T-helper 17 cell (primary cell): Measurements from ENCODE around the gene PARD3. TPM values are rescaled to one million over a fixed set of nuclear protein-coding genes. Genes with fewer than 3 reads are reported as not detected.

Experiments used
- ATAC-seq: fragments of 150-1000 bp; cut with Tn5 transposase; 2 replicates; pipeline ENCODE4 v1.10.0; 2021; ENCODE audit warnings: mild to moderate bottlenecking, moderate library complexity
- DNase-seq, 3 donors: peaks; one replicate each; pipeline versions ENCODE4 v3.0.0 to v3.0.0-alpha.2; 2020 to 2021
- H3K9me3 ChIP-seq: one replicate; pipeline ENCODE4 v1.7.0; 2013; ENCODE audit warnings: low read length, mild to moderate bottlenecking; ENCODE audit not compliant: control insufficient read depth, poor library complexity, severe bottlenecking
- H3K27ac Mint-ChIP-seq: one replicate; pipeline ENCODE4 v1.8.0; 2022; ENCODE audit warnings: mild to moderate bottlenecking, moderate library complexity, mixed read lengths
- H3K27me3 Mint-ChIP-seq: one replicate; pipeline ENCODE4 v1.8.0; 2022; ENCODE audit warnings: mixed read lengths
- H3K36me3 Mint-ChIP-seq: one replicate; pipeline ENCODE4 v1.8.0; 2022; ENCODE audit warnings: low read depth, mixed read lengths
- H3K4me1 Mint-ChIP-seq: one replicate; pipeline ENCODE4 v1.8.0; 2022; ENCODE audit warnings: mild to moderate bottlenecking, mixed read lengths
- H3K4me3 Mint-ChIP-seq: one replicate; pipeline ENCODE4 v1.8.0; 2022; ENCODE audit warnings: mild to moderate bottlenecking, moderate library complexity, mixed read lengths
- total RNA-seq, 4 donors: library from RNA in 2 of 4; stranded (reverse) in 2 of 4; gene quantifications; one replicate each; pipeline ENCODE4 v1.2.3 and lab custom pipeline; 2022 to 2026

The PARD3 gene
- total RNA-seq, 2 donors from 2014 or later: 0.32 to 8.2 TPM

DNA sequence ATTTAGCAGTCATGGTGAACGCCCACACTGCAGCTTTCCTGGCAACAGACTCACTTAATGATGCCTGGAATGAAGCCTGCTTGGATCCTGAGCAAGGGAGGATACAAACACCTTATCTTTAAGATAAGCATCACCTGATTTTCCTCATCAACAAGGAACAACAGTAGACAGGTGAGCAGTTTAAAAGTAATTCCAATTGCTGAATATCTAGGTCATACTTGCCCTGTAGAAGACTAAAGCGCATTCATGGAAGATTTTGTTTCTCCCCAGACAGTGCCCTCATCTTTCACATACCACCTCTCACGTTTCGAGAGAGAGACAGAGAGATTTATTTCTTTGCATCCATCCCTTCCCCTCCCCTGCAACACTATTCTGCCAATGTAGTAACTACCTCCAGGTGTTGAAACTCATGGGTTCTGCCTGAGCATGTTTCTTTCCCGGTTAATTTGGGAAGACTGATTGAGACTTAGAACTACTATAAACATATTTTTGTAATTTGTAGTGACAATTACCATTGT lies 660.7 kb downstream of the PARD3 start:
- DNase-seq (no peak), ATAC-seq (no peak)
- H3K4me3 Mint-ChIP-seq: no peak overlapping the region
- no peaks in the 10 kb centered on the region for H3K9me3 ChIP-seq
- H3K4me1 Mint-ChIP-seq: no peaks in the 10 kb centered on the region
- H3K27me3 Mint-ChIP-seq: peaks cover 39% of the 10 kb centered on the region
- H3K27ac Mint-ChIP-seq: no peak overlapping the region
- no peaks in the 10 kb centered on the region for H3K36me3 Mint-ChIP-seq

DNA sequence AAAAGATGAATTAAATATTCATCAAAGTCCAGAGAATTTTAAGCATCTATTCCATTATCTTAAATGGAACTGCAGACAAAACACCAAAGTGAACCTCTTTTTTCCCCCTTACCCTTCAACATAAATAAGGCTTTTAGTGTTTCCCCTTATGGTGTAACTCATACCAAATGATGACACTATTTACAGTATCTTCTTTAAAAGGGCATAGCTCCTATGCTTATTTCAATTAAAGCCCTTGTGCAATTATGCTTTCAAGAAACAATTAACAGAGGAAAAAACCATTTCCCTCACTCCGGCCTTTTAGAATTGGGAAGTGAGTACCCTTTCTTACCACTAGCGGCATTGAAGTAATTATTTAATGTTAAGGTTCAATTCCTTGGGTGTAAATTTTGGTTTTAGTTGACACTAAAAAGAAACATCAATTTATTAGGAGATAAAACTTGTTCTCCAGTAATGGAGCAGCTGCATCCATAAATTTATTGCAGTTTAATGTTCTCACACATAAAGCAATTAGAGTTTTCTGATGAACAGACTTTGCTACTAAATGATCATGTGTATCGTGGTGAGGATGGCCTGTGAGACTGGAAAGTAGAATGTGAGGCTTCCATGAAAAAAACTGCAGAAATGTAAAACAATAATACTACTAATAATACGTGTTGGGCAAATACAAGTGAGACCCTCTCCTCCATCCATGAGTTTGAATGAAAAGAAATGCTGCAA lies 661.3 kb downstream of the PARD3 start:
- no peaks in the 10 kb centered on the region for H3K36me3 Mint-ChIP-seq

DNA sequence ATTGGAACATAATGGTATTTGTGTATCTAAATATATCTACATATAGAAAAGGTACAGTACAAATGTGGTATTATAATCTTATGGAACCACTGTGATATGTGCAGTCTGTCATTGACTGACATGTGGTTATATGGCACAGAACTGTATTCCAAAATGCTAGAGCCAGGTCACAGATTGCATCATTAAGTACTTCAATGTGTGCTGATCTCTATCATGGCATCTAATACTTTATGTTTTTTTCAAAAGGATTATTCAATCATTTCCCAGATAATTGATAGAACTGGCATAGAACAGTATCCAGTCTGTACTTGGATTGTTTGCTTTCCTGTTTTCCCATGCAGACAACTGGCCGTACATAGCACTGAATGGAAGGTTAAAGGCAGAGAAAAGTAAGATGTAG lies 662.7 kb downstream of the PARD3 start:
- Mint-ChIP-seq H3K4me3 (no peak overlapping the region), H3K27me3 (peaks cover 37% of the 10 kb centered on the region), H3K36me3 (no peaks in the 10 kb centered on the region), H3K4me1 (no peaks in the 10 kb centered on the region), H3K27ac (no peak overlapping the region)
- no peak for ATAC-seq
- no peaks in the 10 kb centered on the region for H3K9me3 ChIP-seq
- DNase-seq: no peak

More for the DNA sequence above, 661.3 kb downstream of the PARD3 start:
- H3K27ac Mint-ChIP-seq: no peak overlapping the region
- DNase-seq: no peak
- no peak for ATAC-seq
- no peaks in the 10 kb centered on the region for H3K4me1 Mint-ChIP-seq
- no peaks in the 10 kb centered on the region for H3K9me3 ChIP-seq
- peaks cover 39% of the 10 kb centered on the region for H3K27me3 Mint-ChIP-seq
- H3K4me3 Mint-ChIP-seq: no peak overlapping the region

DNA sequence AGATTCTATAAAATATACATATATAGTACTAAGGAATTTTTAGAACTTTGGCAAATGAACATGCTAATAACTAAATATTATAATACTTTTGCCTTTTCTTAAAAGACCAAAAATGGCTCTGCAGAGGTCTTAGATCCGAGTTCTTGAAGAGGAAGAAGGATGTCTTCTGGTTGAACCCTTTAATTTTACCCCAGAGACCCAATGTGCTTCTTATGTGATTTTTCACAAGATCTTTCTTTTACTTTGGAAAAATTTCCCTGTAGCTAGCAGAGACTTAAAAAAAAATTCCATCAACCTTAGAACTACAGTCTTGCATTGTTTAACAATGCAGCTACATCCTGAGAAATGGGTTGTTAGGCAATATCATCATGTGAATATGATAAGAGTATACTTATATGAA lies 663.2 kb downstream of the PARD3 start:
- Mint-ChIP-seq H3K36me3 (no peaks in the 10 kb centered on the region), H3K27me3 (peaks cover 32% of the 10 kb centered on the region), H3K27ac (no peak overlapping the region), H3K4me1 (no peaks in the 10 kb centered on the region), H3K4me3 (no peak overlapping the region)
- DNase-seq (no peak), ATAC-seq (no peak)
- H3K9me3 ChIP-seq: no peaks in the 10 kb centered on the region

DNA sequence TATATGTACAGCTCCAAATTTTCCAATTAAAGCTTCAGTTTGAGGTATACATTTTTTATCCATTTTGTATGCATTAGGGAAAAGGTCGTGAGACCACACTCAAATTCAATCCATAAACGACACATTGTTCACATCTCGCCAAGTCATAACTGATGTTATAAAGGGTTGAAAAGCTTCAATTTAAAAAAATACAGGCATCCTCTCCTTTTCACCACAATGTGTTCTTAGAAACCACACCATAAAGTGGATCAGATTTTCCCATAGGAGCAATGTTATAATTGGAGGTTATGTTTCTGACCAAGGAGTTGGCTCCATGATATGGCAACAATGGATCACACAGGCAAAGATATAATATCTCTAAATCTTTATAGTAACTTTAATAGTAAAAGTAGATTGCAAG lies 663.6 kb downstream of the PARD3 start:
- Mint-ChIP-seq H3K36me3 (no peaks in the 10 kb centered on the region), H3K27ac (no peak overlapping the region), H3K4me3 (no peak overlapping the region), H3K27me3 (peaks cover 32% of the 10 kb centered on the region), H3K4me1 (no peaks in the 10 kb centered on the region)
- no peak for DNase-seq
- H3K9me3 ChIP-seq: no peaks in the 10 kb centered on the region
- no peak for ATAC-seq

DNA sequence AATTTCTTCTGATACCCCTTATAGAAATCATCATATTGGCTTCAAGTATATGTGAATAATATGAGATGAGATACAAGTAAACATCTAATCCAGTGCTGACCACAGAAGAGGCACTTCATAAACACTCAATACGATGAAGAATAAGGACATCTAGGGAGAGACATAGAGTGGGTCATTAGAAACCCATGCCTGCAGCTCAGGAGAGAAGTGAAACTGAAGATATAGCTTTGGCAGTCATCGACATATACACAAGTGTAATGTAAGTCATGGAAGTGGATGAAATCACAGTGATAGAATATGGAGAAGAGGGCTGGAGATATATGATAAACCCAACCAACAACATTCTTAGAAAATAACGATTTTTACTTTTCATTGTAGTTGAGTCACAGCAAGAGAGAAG lies 665.0 kb downstream of the PARD3 start:
- no peaks in the 10 kb centered on the region for H3K9me3 ChIP-seq
- no peaks in the 10 kb centered on the region for H3K36me3 Mint-ChIP-seq
- no peaks in the 10 kb centered on the region for H3K4me1 Mint-ChIP-seq
- ATAC-seq: no peak
- H3K4me3 Mint-ChIP-seq: no peak overlapping the region
- H3K27ac Mint-ChIP-seq: no peak overlapping the region
- H3K27me3 Mint-ChIP-seq: peaks cover 33% of the 10 kb centered on the region
- no peak for DNase-seq

DNA sequence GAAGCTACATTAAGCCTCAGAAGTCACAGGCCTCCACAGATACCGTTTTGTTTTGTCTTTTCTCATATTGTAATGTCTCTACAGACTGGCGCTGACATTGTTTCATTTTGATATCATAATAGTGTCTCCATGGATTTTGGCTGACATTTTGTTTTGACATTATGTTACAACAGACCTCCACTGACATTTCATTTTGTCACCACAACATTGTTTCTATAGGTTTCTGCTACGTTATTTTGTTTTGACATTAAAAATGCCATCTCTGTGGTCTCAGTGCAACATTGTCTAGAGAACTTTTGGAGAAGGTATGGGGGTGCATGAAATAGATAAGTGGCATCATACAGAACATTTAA lies 666.8 kb downstream of the PARD3 start:
- H3K9me3 ChIP-seq: no peaks in the 10 kb centered on the region
- Mint-ChIP-seq H3K36me3 (no peaks in the 10 kb centered on the region), H3K4me1 (no peaks in the 10 kb centered on the region), H3K27me3 (peaks cover 18% of the 10 kb centered on the region), H3K27ac (no peak overlapping the region), H3K4me3 (no peak overlapping the region)
- DNase-seq (no peak), ATAC-seq (no peak)

DNA sequence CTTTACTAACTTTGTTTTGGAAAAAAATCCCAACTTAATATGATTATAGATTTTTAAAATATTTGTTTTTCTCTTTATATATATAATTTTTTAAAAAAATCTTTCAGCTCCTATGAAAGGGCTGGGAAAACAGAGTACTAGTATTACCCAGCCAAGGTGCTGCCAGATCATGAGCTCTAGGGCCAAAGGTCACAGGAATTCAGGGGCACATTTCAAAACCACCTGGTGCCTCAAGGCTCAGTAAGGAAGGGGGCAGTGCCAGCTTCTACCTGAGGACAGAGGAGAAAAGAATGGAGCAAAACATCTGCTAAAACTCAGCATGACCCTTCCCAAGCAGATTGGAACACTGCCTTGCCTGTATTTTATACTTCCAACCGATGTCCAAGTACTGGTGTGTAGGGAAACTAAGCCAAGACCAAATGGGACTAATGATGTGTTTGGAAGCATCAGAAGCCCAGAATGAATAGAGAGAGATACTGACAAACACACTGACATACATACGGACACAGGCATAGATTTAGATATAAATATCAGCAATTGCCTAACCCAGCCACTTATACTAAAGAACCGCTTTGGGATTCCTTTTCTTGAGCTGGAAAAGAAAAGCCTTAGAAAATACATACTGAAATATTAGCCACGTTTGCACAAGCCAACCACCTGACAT lies 667.3 kb downstream of the PARD3 start:
- no peak for ATAC-seq
- Mint-ChIP-seq H3K4me1 (no peaks in the 10 kb centered on the region), H3K27ac (no peak overlapping the region), H3K4me3 (no peak overlapping the region), H3K27me3 (peaks cover 17% of the 10 kb centered on the region), H3K36me3 (no peaks in the 10 kb centered on the region)
- no peaks in the 10 kb centered on the region for H3K9me3 ChIP-seq
- no peak for DNase-seq

DNA sequence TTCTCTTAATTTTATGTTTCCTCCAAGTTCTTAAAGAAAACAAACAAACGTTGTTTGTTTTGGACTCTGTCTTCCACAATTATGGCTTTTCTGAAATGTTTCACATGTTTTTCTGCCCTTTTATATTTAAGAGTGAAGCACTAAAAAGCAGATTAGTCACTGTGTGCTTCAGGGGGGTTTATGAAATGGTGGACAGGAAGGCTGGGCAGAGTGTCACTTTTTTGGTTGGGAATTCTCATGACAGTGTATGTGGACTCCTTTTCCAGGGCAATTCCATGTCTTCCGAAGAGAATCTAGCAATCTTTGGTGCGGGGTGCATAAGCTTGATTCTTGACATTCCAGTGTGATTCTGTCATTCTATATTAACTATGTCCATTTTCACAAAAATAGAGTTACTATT lies 669.4 kb downstream of the PARD3 start:
- DNase-seq: no peak
- no peak overlapping the region for H3K4me3 Mint-ChIP-seq
- no peaks in the 10 kb centered on the region for H3K4me1 Mint-ChIP-seq
- no peaks in the 10 kb centered on the region for H3K9me3 ChIP-seq
- H3K36me3 Mint-ChIP-seq: no peaks in the 10 kb centered on the region
- no peak for ATAC-seq
- H3K27me3 Mint-ChIP-seq: peaks cover 24% of the 10 kb centered on the region
- H3K27ac Mint-ChIP-seq: no peak overlapping the region

DNA sequence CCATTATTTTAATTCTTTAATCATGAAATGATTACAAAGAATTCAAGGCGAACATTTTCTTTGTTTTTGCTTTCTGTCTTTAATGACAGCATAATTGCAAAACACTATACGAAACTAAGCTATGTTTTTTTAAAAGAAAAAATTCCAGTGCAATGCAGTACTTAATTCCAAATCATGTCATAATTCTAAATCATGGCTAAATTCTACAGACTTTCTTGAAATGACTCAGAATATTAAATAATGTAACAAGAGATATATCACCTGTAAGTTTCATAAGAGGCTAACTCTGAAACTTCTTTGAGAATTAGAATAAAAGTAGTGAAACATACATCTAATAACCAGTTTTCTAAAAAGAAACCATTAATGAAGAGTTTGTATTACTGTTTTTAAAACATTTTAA lies 671.6 kb downstream of the PARD3 start:
- H3K9me3 ChIP-seq: no peaks in the 10 kb centered on the region
- Mint-ChIP-seq H3K36me3 (no peaks in the 10 kb centered on the region), H3K4me1 (no peaks in the 10 kb centered on the region), H3K27me3 (peaks cover 32% of the 10 kb centered on the region), H3K27ac (no peak overlapping the region), H3K4me3 (no peak overlapping the region)
- DNase-seq (no peak), ATAC-seq (no peak)

DNA sequence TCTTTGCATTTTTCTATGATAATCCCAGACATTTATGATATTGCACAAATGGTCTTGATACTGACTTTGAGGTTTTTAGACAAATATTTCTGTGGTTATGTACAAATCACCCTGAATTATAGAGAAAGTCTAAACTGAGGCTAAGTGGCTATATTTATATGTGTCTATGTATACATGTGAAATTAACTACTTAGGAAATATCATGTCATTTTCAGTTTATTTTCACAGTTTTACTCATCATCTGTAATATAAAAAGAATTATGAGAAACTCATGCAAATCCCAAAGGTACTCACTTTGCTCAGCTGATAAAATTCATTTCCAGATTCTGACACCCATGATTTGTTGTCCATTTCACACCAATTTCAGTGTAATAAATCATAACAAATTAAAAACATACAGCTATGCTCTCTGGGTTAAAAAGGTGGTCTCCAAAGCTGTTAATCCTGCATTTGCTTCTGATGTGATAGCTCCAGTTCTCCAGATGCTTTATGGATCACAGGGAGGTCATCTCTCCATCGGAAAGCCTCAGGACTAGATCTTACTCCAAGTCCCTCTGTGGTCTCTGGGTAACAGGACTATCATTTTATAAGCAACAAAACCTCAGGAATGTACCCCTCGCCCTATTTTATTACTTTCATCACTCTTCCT lies 673.9 kb downstream of the PARD3 start:
- Mint-ChIP-seq H3K4me3 (no peak overlapping the region), H3K27me3 (peaks cover 44% of the 10 kb centered on the region), H3K27ac (no peak overlapping the region), H3K36me3 (peaks cover 2% of the 10 kb centered on the region), H3K4me1 (peaks cover 2% of the 10 kb centered on the region)
- ATAC-seq (no peak), DNase-seq (no peak)
- H3K9me3 ChIP-seq: no peaks in the 10 kb centered on the region

DNA sequence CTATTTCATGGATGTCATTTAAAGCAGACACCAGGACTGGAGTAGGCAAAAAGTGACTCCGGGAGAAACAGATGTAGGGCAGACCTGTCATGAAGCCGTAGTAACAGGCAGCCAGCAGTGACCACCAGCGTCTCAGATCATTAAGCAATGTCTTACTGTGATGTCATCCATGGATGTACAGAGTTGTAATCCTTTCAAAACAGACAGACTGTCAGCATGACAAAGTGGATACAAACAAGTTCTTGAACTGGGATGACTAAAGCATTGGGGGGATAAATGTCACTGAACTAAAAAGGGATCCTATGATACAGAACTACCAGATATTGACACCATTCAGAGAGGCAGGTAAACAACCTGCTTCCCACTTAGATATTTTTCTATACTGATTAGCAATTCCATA lies 675.5 kb downstream of the PARD3 start:
- ATAC-seq (no peak), DNase-seq (no peak)
- Mint-ChIP-seq H3K27ac (no peak overlapping the region), H3K4me3 (no peak overlapping the region), H3K4me1 (peaks cover 2% of the 10 kb centered on the region), H3K27me3 (peaks cover 53% of the 10 kb centered on the region), H3K36me3 (peaks cover 2% of the 10 kb centered on the region)
- H3K9me3 ChIP-seq: no peaks in the 10 kb centered on the region

DNA sequence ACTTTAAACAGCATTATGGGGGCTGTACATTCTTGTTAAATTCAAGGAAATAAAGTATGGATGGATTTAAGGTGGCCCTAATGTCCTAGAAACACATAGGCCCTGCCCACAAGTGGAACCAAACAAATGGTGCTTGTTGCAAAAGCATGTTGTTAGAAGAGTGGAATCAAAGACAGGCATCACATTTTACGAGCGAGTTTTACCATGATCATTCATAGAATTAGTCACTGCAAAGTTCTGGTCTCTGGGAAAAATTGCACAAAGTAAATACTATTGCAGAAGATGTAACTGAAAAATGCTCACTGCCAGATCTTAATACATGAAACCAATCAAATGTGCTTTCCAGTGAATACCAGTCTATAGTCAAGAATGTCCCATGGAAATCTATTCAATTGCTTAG lies 677.1 kb downstream of the PARD3 start:
- no peak overlapping the region for H3K4me3 Mint-ChIP-seq
- peaks cover 2% of the 10 kb centered on the region for H3K36me3 Mint-ChIP-seq
- no peaks in the 10 kb centered on the region for H3K9me3 ChIP-seq
- DNase-seq: no peak
- no peak for ATAC-seq
- H3K27ac Mint-ChIP-seq: no peak overlapping the region
- H3K27me3 Mint-ChIP-seq: peaks cover 58% of the 10 kb centered on the region
- peaks cover 2% of the 10 kb centered on the region for H3K4me1 Mint-ChIP-seq
